GM21390 (cell line): ENCODE results near the gene RAP1GAP2.

ENCODE experiments used
- ATAC-seq: cut with Tn5 transposase; IDR thresholded peaks from one replicate; pipeline ENCODE4 v1.9.1; 2021; ENCODE audit not compliant: unreplicated experiment

Gene RAP1GAP2

DNA sequence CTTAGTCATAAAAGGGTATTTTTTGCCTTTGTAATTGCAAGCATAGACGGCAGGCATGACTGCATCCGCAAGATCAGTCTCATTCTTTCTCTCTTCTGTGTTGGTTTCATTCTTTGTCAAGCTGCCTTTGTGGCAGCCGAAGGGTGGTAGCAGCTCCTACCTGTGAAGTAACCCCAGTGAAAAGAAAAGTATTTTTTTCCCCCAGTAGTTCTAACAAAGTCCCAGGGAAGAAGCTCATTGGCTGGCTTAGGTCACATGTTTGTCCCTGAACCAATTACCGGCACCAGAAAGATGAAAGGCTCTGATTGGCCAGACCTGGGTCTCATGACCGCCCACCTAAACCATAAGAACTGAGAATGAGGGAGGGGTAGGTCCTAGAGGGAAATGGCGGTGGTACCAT is 110.7 kb downstream of the RAP1GAP2 start:
- ATAC-seq = no peak

- no peak for ATAC-seq
Observed at GRCh38 chr17:2909175-2909845, 113.1 kb downstream of the RAP1GAP2 start.

- ATAC-seq = no peak
Observed at GRCh38 chr17:2909846-2910234, 113.6 kb downstream of the RAP1GAP2 start.

- no peak for ATAC-seq
Observed at GRCh38 chr17:2911035-2911754, 115.0 kb downstream of the RAP1GAP2 start.

DNA sequence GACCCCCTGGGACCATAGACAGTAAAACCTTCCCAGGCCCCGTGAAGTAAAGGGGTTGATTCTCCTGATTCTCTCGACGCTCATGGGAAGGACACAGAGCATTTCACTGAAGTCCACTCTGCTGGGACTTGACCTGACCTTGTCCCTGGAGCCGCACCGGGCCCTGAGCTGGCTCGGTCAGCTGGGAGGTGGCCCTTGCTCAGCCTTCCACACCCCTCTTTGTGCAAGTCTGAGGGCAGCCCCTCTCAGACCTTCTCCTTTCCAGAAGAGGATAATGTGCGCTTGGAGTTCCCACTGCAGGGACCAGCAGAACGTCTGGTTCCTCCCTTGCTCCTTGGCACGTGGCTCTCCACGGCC is 115.5 kb downstream of the RAP1GAP2 start:
- no peak for ATAC-seq

DNA sequence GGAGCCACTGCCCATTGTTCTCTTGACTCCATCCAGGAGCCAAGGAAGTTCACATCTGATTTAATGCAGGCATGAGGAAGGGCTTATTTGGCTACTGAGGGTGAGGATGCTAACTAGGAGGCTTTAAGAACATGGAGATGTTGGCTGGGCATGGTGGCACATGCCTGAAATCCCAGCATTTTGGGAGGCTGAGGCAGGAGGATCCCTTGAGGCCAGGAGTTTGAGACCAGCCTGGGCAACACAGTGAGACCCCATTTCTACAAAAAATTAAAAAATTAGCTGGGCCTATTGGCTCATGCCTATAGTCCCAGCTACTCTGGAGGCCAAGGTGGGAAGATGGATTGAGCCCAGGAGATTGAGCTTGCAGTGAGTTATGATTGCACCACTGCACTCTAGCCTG is 116.5 kb downstream of the RAP1GAP2 start:
- no peak for ATAC-seq

DNA sequence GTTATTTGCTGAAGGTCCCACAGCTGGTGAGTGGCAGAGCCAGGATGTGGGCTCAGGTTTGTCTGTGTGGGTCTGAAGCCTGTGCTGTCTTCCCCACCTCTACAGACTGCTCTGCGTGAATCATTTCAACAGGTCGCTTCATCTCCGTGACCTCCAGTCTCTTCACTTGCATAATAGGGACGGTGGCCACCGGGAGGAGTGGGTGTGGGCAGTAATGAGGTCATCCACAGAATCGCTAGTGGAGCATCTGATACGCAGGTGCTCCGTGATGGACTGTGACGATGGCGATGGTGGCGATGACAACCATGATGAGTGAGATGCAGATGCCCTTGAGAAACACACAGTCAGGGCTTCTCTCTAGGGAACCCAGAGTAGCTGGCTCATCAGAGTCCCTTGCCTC is 120.2 kb downstream of the RAP1GAP2 start:
- ATAC-seq = no peak

GRCh38 chr17:2921443-2921842 is 125.2 kb downstream of the RAP1GAP2 start:
- ATAC-seq = no peak

DNA sequence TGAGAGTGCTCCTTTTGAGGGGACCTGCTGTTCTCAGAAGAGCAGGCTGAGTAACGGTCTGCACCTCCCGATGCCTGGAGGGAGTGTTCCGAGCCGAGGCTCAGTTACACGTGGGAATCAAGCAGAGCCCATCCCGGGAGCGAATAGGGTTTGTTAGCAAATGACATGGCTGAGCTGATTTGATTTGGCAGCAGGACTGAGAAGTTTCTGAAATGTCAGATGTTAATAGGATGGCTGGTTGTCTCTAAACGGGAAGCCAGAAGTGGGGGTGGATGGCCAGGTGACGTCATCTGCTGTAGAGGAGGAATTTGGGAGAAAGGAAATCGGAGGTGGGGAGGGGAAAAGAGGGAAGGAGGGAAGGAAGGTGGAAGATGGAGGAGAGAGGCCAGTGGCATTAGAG is 128.0 kb downstream of the RAP1GAP2 start:
- no peak for ATAC-seq

GRCh38 chr17:2925011-2925410 is 128.8 kb downstream of the RAP1GAP2 start:
- no peak for ATAC-seq

DNA sequence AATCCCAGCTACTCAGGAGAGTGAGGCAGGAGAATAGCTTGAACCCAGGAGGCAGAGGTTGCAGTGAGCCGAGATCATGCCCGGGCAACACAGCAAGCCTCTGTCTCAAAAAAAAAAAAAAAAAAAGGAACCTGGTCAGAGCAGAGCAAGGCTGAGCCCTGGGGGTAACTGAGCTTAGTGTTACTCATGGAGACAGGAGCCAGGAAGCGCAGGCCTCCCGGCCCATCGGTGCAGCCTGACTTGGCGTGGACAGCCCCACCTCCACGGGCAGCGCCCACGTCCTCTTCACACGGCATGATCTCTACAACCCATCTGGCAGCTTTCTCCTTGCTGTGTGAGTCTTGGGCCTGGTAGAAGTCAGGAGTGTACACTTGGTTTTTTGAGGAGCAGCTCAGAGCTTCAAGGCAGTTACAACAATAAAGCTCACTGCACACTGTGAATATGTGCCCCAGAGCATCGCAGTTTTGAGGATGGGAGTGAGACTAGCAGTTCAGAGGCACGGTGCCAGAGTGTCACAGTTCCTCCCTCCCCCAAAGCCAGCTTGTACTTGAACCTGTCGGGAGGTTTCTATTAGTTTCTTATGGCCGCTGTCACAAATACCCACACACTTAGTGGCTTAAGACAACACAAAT is 129.9 kb downstream of the RAP1GAP2 start:
- no peak for ATAC-seq

GRCh38 chr17:2928294-2928890 is 132.2 kb downstream of the RAP1GAP2 start:
- no peak for ATAC-seq

DNA sequence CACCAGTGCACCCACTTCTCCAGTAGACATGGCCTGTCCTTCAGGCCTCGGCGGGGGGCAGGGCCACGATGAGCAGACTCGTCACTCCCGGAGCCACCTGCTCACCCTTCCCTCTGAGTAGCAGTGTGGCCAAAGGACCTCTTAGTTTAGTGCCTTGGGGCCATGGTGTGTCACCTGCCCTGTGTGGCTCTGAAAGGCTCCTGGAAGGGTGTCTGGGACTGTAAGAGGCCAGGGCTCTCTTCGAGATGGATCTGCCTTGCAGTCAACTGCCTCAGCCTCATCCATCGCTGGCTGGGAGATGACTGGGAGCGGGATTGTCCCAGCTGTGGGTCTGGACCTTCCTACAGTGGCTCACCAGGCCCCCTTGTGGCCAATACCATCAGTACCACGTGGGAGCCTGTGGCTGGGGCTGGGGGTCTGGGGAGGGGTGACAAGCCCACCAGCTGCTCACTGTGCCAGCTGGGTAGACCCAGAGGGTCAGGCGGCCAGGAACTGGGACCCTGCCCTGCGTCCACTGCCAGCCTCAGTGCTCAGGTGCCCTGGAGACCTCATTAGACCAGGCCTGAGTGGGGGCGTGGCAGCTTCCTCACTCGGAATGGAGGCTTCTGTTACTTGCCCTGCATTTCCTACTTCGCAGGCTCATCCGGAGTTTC is 133.8 kb downstream of the RAP1GAP2 start:
- ATAC-seq = no peak

DNA sequence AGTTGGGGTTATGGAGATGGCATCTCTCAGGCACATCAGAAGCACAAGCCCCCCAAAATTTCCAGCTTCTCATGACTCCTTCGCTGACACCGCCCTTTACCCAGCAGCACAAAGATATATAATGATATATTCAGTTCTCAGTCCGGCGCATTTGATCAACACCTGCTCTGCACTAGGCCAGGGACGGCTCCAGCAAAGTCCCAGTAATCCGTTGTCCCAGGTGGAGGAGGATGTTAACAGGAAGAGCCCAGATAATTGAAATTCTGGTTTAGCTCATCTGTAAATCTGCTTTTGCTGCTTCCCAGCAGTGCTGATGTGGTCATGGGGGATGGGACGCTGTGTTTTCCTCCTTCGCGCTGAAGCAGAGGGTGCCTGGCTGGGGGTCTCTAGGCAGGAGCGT is 135.6 kb downstream of the RAP1GAP2 start:
- ATAC-seq = no peak

GRCh38 chr17:2932946-2933345 is 136.7 kb downstream of the RAP1GAP2 start:
- no peak for ATAC-seq

GRCh38 chr17:2933606-2934005 is 137.4 kb downstream of the RAP1GAP2 start:
- ATAC-seq = no peak

GRCh38 chr17:2935632-2936031 is 139.4 kb downstream of the RAP1GAP2 start:
- no peak for ATAC-seq

DNA sequence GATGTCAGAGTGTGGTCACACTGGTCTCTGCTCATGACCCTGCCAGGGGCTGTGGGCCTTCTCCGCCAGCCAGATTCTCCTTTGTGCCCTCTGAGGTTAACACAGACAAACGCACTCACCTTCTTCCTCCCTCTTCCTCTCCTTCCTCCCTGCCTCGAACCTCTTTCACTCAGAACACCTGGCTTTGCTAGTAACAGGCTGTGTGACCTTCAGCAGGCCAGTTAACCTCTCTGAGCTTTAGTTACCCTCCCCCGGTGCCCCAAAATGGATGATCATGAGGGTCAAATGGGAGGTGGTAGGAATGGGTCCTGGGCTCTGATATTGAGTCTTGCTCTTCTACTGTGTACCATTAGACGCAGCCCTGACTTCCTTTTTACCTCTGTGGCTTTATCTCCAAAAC is 140.1 kb downstream of the RAP1GAP2 start:
- ATAC-seq = no peak

- ATAC-seq = no peak
Observed at GRCh38 chr17:2936771-2937321, 140.6 kb downstream of the RAP1GAP2 start.

DNA sequence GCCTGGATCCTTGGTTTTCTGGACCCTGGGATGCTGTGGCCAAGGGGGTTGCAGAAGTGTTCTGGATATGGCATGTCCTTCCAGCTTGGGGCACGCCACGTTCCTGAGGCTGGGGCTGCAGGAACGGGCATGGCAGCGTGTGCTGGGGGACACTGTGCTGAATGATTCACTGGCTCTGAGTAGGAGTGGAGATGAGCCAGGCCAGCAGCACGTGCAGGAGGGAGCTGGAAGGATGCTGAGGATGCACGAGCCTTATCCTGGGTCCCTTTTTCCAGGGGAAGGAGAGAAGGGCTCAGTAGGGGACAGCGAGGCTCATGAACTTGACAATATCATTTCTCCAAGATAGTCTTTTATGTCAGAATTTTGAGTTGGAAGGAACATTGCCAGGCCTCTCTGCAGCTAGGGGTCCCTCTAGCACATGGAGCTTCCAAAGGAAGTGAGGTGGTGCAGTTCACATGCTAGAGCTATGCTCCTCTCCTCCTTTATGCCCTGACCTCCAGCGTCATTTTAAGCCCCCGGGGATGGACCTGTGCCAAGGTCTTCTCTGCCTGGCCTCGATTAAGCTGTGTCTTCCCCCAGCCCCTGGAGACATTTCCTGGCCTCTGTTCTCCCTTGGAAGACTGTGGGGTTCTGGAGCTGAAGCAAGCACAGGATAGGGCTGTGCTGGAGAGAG is 141.2 kb downstream of the RAP1GAP2 start:
- no peak for ATAC-seq
